Skeletal muscle satellite cell (primary cell): ENCODE data around the gene SSTR4.
"Not testable (repeated sequence)": the region's sequence is repeated elsewhere in the genome, so short reads cannot be mapped to it uniquely, and the experiment has no call there.

ENCODE experiments used
- H3K27me3 ChIP-seq: 2 replicates; pipeline ENCODE4 v1.7.0; 2013; ENCODE audit warnings: low read length; ENCODE audit not compliant: control insufficient read depth, insufficient read depth
- H3K36me3 ChIP-seq: 2 replicates; pipeline ENCODE4 v1.7.0; 2013; ENCODE audit warnings: mild to moderate bottlenecking, control low read depth, low read length; ENCODE audit not compliant: insufficient read depth
- H3K4me1 ChIP-seq: 2 replicates; pipeline ENCODE4 v1.7.0; 2013; ENCODE audit warnings: low read length; ENCODE audit not compliant: control insufficient read depth, insufficient read depth
- H3K4me2 ChIP-seq: 2 replicates; pipeline ENCODE4 v1.7.0; 2013; ENCODE audit warnings: mild to moderate bottlenecking, low read length
- H3K4me3 ChIP-seq: 2 replicates; pipeline ENCODE4 v1.7.0; 2013; ENCODE audit warnings: low read length
- H3K9ac ChIP-seq: 2 replicates; pipeline ENCODE4 v1.7.0; 2013; ENCODE audit warnings: mild to moderate bottlenecking, low read depth, low read length, moderate library complexity
- H3K9me3 ChIP-seq: replicated peaks from 2 replicates; pipeline ENCODE4 v1.7.0; 2013; ENCODE audit warnings: mild to moderate bottlenecking, control low read depth, low read length

Gene SSTR4

GRCh38 chr20:23020230-23021018 lies 14.7 kb upstream of the SSTR4 start:
- Histone ChIP-seq H3K4me3 (no peak overlapping the region), H3K4me2 (no peak overlapping the region), H3K4me1 (no peaks in the 10 kb centered on the region), H3K36me3 (no peaks in the 10 kb centered on the region), H3K9me3 (no peaks in the 10 kb centered on the region), H3K9ac (no peak overlapping the region), H3K27me3 (peaks cover 15% of the 10 kb centered on the region)

GRCh38 chr20:23021541-23021940 lies 13.6 kb upstream of the SSTR4 start:
- H3K9me3 ChIP-seq = no peaks in the 10 kb centered on the region
- H3K36me3 ChIP-seq = no peaks in the 10 kb centered on the region
- H3K4me3 ChIP-seq = no peak overlapping the region
- no peak overlapping the region for H3K4me2 ChIP-seq
- H3K27me3 ChIP-seq = peaks cover 14% of the 10 kb centered on the region
- no peaks in the 10 kb centered on the region for H3K4me1 ChIP-seq
- H3K9ac ChIP-seq = no peak overlapping the region

- no peaks in the 10 kb centered on the region for H3K9me3 ChIP-seq
- no peaks in the 10 kb centered on the region for H3K4me1 ChIP-seq
- peaks cover 14% of the 10 kb centered on the region for H3K27me3 ChIP-seq
- no peak overlapping the region for H3K9ac ChIP-seq
- H3K4me2 ChIP-seq = no peak overlapping the region
- H3K4me3 ChIP-seq = no peak overlapping the region
- H3K36me3 ChIP-seq = no peaks in the 10 kb centered on the region
Measured at GRCh38 chr20:23021951-23022350, 13.2 kb upstream of the SSTR4 start.

GRCh38 chr20:23022849-23023248 lies 12.3 kb upstream of the SSTR4 start:
- Histone ChIP-seq H3K36me3 (no peaks in the 10 kb centered on the region), H3K27me3 (peaks cover 15% of the 10 kb centered on the region), H3K4me2 (no peak overlapping the region), H3K4me3 (no peak overlapping the region), H3K4me1 (no peaks in the 10 kb centered on the region), H3K9ac (no peak overlapping the region), H3K9me3 (no peaks in the 10 kb centered on the region)

GRCh38 chr20:23023621-23024177 lies 11.4 kb upstream of the SSTR4 start:
- Histone ChIP-seq H3K36me3 (no peaks in the 10 kb centered on the region), H3K9me3 (no peaks in the 10 kb centered on the region), H3K27me3 (peaks cover 16% of the 10 kb centered on the region), H3K4me3 (no peak overlapping the region), H3K9ac (no peak overlapping the region), H3K4me2 (no peak overlapping the region), H3K4me1 (no peaks in the 10 kb centered on the region)

GRCh38 chr20:23024701-23025100 lies 10.4 kb upstream of the SSTR4 start:
- no peak overlapping the region for H3K9ac ChIP-seq

GRCh38 chr20:23025503-23025902 lies 9.6 kb upstream of the SSTR4 start:
- H3K9me3 ChIP-seq, H3K4me1 ChIP-seq, H3K36me3 ChIP-seq, H3K9ac ChIP-seq, H3K4me2 ChIP-seq, H3K4me3 ChIP-seq: not testable (repeated sequence)
- H3K27me3 ChIP-seq = peaks cover 21% of the 10 kb centered on the region

More at GRCh38 chr20:23024701-23025100, 10.4 kb upstream of the SSTR4 start:
- Histone ChIP-seq H3K27me3 (peaks cover 16% of the 10 kb centered on the region), H3K4me3 (no peak overlapping the region), H3K9me3 (no peaks in the 10 kb centered on the region), H3K4me2 (no peak overlapping the region), H3K36me3 (no peaks in the 10 kb centered on the region), H3K4me1 (no peaks in the 10 kb centered on the region)

- Histone ChIP-seq H3K36me3 (no peaks in the 10 kb centered on the region), H3K4me2 (no peak overlapping the region), H3K9me3 (no peaks in the 10 kb centered on the region), H3K4me1 (no peaks in the 10 kb centered on the region), H3K4me3 (no peak overlapping the region), H3K9ac (no peak overlapping the region), H3K27me3 (peaks cover 36% of the 10 kb centered on the region)
Measured at GRCh38 chr20:23027721-23028120, 7.4 kb upstream of the SSTR4 start.

GRCh38 chr20:23028392-23028791 lies 6.7 kb upstream of the SSTR4 start:
- Histone ChIP-seq H3K4me3 (no peak overlapping the region), H3K27me3 (peaks cover 41% of the 10 kb centered on the region), H3K9ac (no peak overlapping the region), H3K9me3 (no peaks in the 10 kb centered on the region), H3K36me3 (no peaks in the 10 kb centered on the region), H3K4me1 (no peaks in the 10 kb centered on the region), H3K4me2 (no peak overlapping the region)

- no peaks in the 10 kb centered on the region for H3K36me3 ChIP-seq
- no peaks in the 10 kb centered on the region for H3K4me1 ChIP-seq
- H3K9ac ChIP-seq = no peak overlapping the region
- no peak overlapping the region for H3K4me2 ChIP-seq
- no peaks in the 10 kb centered on the region for H3K9me3 ChIP-seq
- no peak overlapping the region for H3K4me3 ChIP-seq
- H3K27me3 ChIP-seq = peaks cover 50% of the 10 kb centered on the region
Measured at GRCh38 chr20:23029324-23029723, 5.8 kb upstream of the SSTR4 start.

GRCh38 chr20:23031346-23031745 lies 3.8 kb upstream of the SSTR4 start:
- no peak overlapping the region for H3K4me3 ChIP-seq
- H3K4me1 ChIP-seq = no peaks in the 10 kb centered on the region
- H3K36me3 ChIP-seq = no peaks in the 10 kb centered on the region
- no peak overlapping the region for H3K4me2 ChIP-seq
- no peak overlapping the region for H3K9ac ChIP-seq
- no peaks in the 10 kb centered on the region for H3K9me3 ChIP-seq
- peaks cover 67% of the 10 kb centered on the region for H3K27me3 ChIP-seq
